Stomach (tissue), 9 donors: Measurements from ENCODE around the gene ARHGAP24. TPM values are rescaled to one million over a fixed set of nuclear protein-coding genes. Genes with fewer than 3 reads are reported as not detected.
"Not testable (repeated sequence)": the region's sequence is repeated elsewhere in the genome, so short reads cannot be mapped to it uniquely, and the experiment has no call there.

Experiments
- DNase-seq, 2 donors: peaks; one replicate each; pipeline versions ENCODE4 v3.0.0 to v3.0.0-alpha.2; 2013 to 2019
- H3K27ac ChIP-seq, 5 donors: fragments of 200-600 bp in 4 of 5; sonication (generic) in 4 of 5; one replicate each; pipeline ENCODE4 v1.5.1; 2013 to 2019; ENCODE audit warnings: mild to moderate bottlenecking in 1 of 5, moderate library complexity in 1 of 5
- H3K27me3 ChIP-seq, 3 donors: fragments of 200-600 bp; sonication (generic); one replicate each; pipeline ENCODE4 v1.5.1; 2017 to 2019; ENCODE audit warnings: mixed run types in 1 of 3
- H3K36me3 ChIP-seq, 4 donors: fragments of 200-600 bp; sonication (generic); 1 replicate in 3 of 4; 2 replicates in 1 of 4; pipeline ENCODE4 v1.5.1; 2016 to 2019
- H3K4me1 ChIP-seq, 4 donors: fragments of 200-600 bp; sonication (generic); one replicate each; pipeline ENCODE4 v1.5.1; 2016 to 2019
- H3K4me3 ChIP-seq, 4 donors: fragments of 200-600 bp; sonication (generic) in 3 of 4; one replicate each; pipeline ENCODE4 v1.5.1; 2016 to 2019; ENCODE audit warnings: mild to moderate bottlenecking in 1 of 4
- H3K9me3 ChIP-seq, 4 donors: fragments of 200-600 bp; sonication (generic); one replicate each; pipeline ENCODE4 v1.5.1; 2016 to 2019
- CTCF ChIP-seq, 7 experiments: fragments of 450-650 bp in 4 of 7; fragments of 200-600 bp in 3 of 7; sonication (generic) in 3 of 7; IDR thresholded peaks; one replicate each; pipeline ENCODE4 v1.5.1; 2016 to 2019; ENCODE audit warnings: antibody characterized with exemption in 7 of 7, control low read depth in 2 of 7, mild to moderate bottlenecking in 1 of 7
- EP300 ChIP-seq: sonication (generic); formaldehyde crosslinking; IDR thresholded peaks from one replicate; pipeline ENCODE4 v1.6.1; 2017; ENCODE audit warnings: antibody characterized with exemption
- POLR2A ChIP-seq, 4 donors: fragments of 450-650 bp; IDR thresholded peaks; one replicate each; pipeline ENCODE4 v1.6.1; 2016; ENCODE audit warnings: antibody characterized with exemption in 4 of 4, control low read depth in 2 of 4, mild to moderate bottlenecking in 1 of 4, moderate library complexity in 1 of 4
- POLR2AphosphoS5 ChIP-seq, 3 donors: sonication (generic); formaldehyde crosslinking; IDR thresholded peaks; one replicate each; pipeline ENCODE4 v1.6.1; 2016; ENCODE audit warnings: antibody characterized with exemption in 3 of 3
- WGBS, 5 donors: extraction: QIAGEN DNeasy Blood & Tissue Kit in 3 of 5; methylation state at CpG; one replicate each; pipeline versions ENCODE4 v1.1.5 to v1.1.7; 2013 to 2018; 5-methylcytosine and 5-hydroxymethylcytosine counted together
- intact Hi-C: fragments of 100-400 bp; cut with DNase I; formaldehyde crosslinking; loops from one replicate; pipeline ENCODE4 v1.15.1; 2023; ENCODE audit warnings: low total_unique reads
- polyA plus RNA-seq, 3 donors: library from polyadenylated mRNA; stranded (reverse); fragments of 200-250 nt; gene quantifications; one replicate each; pipeline ENCODE4 v1.2.3, GENCODE V29; 2013
- total RNA-seq, 5 donors: library from RNA; depleted of rRNA; stranded (reverse); fragments of >200 nt; gene quantifications; one replicate each; pipeline versions ENCODE4 v1.1.0 to v1.2.3, GENCODE V29; 2014 to 2016
- donor health status: healthy with polysubstance abuse.
- donor health status: Bipolar disorder and iron deficiency.
- donor health status: healthy.

ARHGAP24 gene
- total and polyA plus RNA-seq, 8 donors: 6.4 to 152 (median 33.5) TPM

DNA sequence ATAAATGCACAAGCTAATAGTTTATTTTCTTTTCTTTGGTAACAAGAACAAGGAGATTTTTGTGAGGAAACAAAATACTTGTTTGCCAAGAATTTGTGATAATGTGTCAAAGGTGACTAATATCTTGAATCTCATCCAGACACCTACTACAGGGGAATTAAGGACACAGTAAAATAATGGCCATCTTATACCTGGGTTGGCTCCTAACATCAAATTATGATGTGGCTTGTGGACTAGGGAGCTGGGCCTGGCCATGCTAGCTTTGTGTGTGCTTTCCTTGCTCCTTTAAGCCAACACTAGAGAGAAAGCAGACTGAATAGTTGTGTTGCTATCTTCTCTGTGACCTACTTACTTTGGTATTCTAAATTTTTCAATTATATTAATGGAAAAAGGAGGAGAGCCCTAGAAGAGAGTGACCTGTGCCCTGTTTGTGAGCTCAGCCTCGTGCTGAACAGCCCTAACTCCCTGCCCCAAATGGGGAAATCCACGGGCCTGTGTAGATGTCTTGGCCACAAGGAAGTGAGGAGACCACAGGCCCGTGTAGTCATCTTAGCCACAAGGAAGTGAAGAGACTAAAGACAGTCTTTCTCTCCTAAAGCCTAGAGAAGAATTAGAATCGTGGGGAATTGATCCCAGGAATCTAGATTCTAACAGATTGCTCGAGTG, 23.3 kb downstream of the ARHGAP24 start:
- Histone ChIP-seq H3K27me3 (no peaks in the 10 kb centered on the region), H3K36me3 (no peaks in the 10 kb centered on the region), H3K9me3 (no peaks in the 10 kb centered on the region), H3K4me3 (no peak overlapping the region), H3K4me1 (peaks cover 9 to 42% (median 19%) of the 10 kb centered on the region in 4 donors), H3K27ac (peak overlapping the region in 4 of 5 donors; percentile 52 to 70 (median 60))
- peak; percentile 42 to 61 for DNase-seq
- TF ChIP-seq POLR2AphosphoS5 (IDR thresholded peaks at IDR 0.05): peak in 1 of 3 donors; percentile 31
- no peak for TF ChIP-seq CTCF (IDR thresholded peaks at IDR 0.05)
- intact Hi-C loops: no loop called here
- 39 to 44% (median 42%) methylated on average over 5 of the region's 5 CpGs for WGBS, 5 donors

- no peak for TF ChIP-seq POLR2A (IDR thresholded peaks at IDR 0.05)
- TF ChIP-seq EP300: no peak
- TF ChIP-seq CTCF (IDR thresholded peaks at IDR 0.05): no peak
- TF ChIP-seq POLR2AphosphoS5 (IDR thresholded peaks at IDR 0.05): no peak
- no peak overlapping the region for H3K4me3 ChIP-seq
- H3K27ac ChIP-seq: no peak overlapping the region
- peaks cover 9 to 42% (median 19%) of the 10 kb centered on the region in 4 donors for H3K4me1 ChIP-seq
- H3K27me3 ChIP-seq: no peaks in the 10 kb centered on the region
- intact Hi-C loops: no loop called here
- no peaks in the 10 kb centered on the region for H3K36me3 ChIP-seq
- WGBS, 5 donors: 87 to 99% (median 96%) methylated on average over 3 of the region's 3 CpGs
- DNase-seq: no peak
- no peaks in the 10 kb centered on the region for H3K9me3 ChIP-seq
Measured at GRCh38 chr4:85499573-85499972, 24.6 kb downstream of the ARHGAP24 start.

GRCh38 chr4:85500110-85500867, 25.3 kb downstream of the ARHGAP24 start:
- WGBS, 5 donors: 87 to 97% (median 93%) methylated on average over 3 of the region's 3 CpGs
- no peak for TF ChIP-seq POLR2A (IDR thresholded peaks at IDR 0.05)
- no peak for TF ChIP-seq CTCF (IDR thresholded peaks at IDR 0.05)
- TF ChIP-seq POLR2AphosphoS5 (IDR thresholded peaks at IDR 0.05): no peak
- no peak overlapping the region for H3K27ac ChIP-seq
- DNase-seq: no peak
- intact Hi-C loops: no loop called here
- no peaks in the 10 kb centered on the region for H3K27me3 ChIP-seq
- no peaks in the 10 kb centered on the region for H3K9me3 ChIP-seq
- no peaks in the 10 kb centered on the region for H3K36me3 ChIP-seq
- no peak overlapping the region for H3K4me3 ChIP-seq
- peaks cover 9 to 42% (median 19%) of the 10 kb centered on the region in 4 donors for H3K4me1 ChIP-seq

DNA sequence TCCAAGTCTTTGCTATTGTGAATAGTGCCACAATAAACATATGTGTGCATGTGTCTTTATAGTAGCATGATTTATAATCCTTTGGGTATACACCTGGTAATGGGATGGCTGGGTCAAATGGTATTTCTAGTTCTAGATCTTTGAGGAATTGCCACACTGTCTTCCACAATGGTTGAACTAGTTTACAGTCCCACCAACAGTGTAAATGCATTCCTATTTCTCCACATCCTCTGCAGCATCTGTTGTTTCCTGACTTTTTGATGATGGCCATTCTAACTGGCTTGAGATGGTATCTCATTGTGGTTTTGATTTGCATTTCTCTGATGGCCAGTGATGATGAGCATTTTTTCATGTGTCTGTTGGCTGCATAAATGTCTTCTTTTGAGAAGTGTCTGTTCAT, 26.2 kb downstream of the ARHGAP24 start:
- H3K27me3 ChIP-seq, H3K4me3 ChIP-seq, H3K36me3 ChIP-seq, DNase-seq, H3K27ac ChIP-seq, H3K9me3 ChIP-seq, intact Hi-C loops: not testable (repeated sequence)
- peaks cover 9 to 35% (median 16%) of the 10 kb centered on the region in 4 donors for H3K4me1 ChIP-seq

DNA sequence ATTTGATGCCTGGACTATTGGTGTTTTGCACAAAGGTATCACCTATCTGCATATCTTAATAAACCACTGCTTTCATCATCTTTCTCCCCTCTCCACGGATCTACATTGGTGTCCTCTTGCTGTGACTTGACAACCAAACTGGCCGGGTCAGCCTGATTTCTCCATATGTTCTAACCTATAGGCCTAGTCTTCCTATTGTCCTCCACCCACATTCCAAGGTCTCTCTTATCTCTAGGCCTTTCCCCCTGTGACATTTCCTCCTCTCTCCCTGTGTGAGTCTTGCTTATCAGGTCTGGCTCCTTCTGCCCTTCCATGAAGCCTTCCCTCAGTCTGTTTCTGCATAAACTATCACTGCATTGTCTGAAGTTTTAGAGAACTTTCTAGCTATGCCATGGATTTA, 33.7 kb downstream of the ARHGAP24 start:
- TF ChIP-seq EP300 (no peak), POLR2A (IDR thresholded peaks at IDR 0.05) (no peak), POLR2AphosphoS5 (IDR thresholded peaks at IDR 0.05) (peak in 1 of 3 donors; percentile 26), CTCF (IDR thresholded peaks at IDR 0.05) (no peak)
- intact Hi-C loops: no loop called here
- Histone ChIP-seq H3K27me3 (no peaks in the 10 kb centered on the region), H3K27ac (no peak overlapping the region), H3K36me3 (no peaks in the 10 kb centered on the region), H3K9me3 (no peaks in the 10 kb centered on the region), H3K4me1 (peaks cover 1 to 17% (median 5%) of the 10 kb centered on the region in 4 donors), H3K4me3 (no peak overlapping the region)
- DNase-seq: no peak
- WGBS, 5 donors: 54 to 73% (median 70%) methylated on average over 2 of the region's 2 CpGs
